GM19035 (cell line): ENCODE measurements around the gene COL23A1.
"Not testable (repeated sequence)": the region's sequence is repeated elsewhere in the genome, so short reads cannot be mapped to it uniquely, and the experiment has no call there.

Experiments
- ATAC-seq: cut with Tn5 transposase; IDR thresholded peaks from one replicate; pipeline ENCODE4 v1.9.1; 2021; ENCODE audit not compliant: unreplicated experiment

Gene COL23A1

DNA sequence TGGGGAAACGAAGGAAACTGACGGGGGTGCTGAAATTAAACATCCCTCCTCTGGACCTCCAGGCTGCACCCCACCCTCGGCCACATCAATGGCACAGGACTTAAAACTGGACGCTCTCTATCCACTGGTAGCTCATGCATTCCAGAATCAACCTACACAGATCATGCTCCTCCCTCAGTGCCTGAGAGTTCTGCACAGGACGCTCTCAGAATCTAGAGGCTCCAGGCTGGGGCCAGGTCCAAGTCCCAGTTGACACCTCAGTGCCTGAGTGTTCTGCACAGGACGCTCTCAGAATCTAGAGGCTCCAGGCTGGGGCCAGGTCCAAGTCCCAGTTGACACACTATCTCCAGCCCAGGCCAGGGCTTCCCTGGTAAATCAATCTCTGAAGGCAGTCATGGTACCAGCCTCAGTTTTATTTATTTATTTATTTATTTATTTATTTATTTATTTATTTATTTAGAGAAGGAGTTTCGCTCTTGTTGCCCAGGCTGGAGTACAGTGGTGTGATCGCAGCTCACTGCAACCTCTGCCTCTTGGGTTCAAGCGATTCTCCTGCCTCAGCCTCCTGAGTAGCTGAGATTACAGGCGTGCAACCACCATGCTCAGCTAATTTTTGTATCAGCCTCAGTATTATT is 103.2 kb downstream of the COL23A1 start:
- not testable (repeated sequence) for ATAC-seq

DNA sequence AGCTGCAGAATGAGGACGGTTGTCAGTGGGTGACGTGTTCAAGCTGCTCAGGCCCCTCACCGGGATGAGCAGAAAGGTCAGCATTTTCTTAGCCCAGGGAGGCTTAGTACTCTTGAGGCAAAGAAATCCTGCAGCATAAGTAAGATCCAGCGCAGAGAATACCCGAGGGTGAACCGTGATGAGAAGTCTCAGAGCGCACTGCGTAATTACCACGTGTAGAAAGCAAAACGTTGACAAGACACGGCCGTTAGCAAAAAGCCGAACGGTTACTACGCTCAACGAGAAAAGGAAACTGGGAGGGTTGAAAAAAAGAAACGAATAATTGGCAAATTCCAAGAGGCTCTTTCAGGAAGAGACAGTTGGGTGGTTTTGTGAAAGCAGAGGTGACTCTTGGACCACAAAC is 104.0 kb downstream of the COL23A1 start:
- no peak for ATAC-seq

DNA sequence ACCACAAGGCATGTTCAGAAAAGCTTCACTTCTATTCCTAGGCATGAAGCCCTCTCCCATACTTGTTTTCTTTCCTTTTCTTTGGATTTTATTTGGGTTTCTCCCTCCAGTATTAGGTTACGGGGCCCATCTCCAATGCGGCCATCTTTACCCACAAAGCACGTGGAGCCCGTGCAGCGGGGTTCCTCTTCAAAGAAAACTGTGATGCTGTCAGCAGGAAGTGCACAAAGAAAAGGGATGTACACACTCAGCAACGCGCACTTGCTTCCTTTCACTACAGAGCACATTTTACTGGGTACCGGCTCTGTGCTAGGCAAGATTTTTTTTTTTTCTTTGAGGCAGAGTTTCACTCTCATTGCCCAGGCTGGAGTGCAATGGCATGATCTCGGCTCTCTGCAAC is 106.6 kb downstream of the COL23A1 start:
- ATAC-seq = no peak

DNA sequence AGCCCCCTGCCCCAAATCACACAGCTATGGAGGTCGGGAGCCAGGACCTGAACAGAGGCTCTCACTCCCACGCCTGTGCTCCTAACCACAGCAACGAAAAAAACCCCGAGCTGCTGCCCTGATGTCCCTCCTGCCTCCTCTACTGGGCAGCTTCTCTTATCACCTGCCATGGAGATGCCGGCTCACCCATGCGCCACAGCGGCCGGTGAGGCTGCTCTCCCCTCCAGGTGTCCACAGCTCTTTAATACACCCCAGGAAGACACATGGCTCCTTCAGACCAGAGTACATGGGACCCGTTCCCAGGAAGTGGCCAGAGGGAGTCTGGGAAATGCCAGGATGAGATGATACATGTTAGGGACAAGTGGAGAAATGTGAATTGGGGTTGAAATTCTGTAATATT is 110.9 kb downstream of the COL23A1 start:
- no peak for ATAC-seq

DNA sequence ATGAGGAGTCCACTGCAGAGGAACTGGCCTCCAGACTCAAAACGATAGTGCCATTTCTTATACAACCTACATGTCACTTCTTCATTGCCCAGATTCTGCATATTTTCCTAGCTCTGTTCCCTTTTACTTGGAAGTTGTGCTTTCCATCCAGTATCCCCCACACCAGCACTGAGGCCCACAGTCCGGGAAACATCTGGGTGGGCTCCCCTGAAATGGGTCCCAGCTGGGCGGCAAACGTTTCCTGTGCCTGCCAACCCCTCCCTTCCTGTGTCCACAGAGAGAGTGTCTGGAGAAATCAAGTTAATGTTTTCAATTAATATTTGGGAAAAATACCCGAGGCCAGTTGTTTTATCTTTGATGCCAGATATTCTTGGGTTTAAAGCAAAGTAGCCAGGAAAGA is 111.8 kb downstream of the COL23A1 start:
- ATAC-seq = no peak

DNA sequence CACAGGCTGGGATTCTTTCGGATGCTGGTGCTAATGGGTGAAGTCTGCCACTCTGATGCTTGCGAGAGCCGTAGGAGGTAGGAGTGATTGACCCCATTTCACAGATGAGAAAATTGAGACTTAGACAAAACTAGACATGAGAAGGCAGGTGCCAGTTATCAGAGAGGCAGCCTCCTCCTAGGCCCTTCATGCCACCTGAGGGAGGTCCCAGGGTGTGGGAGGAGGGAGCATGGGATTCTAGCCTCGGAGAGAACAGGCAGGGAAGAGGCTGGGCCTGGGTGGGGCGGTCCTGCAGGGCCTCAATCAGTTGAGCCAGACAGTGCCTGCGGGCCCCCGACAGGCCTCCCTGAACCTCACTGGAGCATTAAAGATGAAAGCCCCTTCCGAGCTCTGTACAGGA is 112.4 kb downstream of the COL23A1 start:
- ATAC-seq = no peak

DNA sequence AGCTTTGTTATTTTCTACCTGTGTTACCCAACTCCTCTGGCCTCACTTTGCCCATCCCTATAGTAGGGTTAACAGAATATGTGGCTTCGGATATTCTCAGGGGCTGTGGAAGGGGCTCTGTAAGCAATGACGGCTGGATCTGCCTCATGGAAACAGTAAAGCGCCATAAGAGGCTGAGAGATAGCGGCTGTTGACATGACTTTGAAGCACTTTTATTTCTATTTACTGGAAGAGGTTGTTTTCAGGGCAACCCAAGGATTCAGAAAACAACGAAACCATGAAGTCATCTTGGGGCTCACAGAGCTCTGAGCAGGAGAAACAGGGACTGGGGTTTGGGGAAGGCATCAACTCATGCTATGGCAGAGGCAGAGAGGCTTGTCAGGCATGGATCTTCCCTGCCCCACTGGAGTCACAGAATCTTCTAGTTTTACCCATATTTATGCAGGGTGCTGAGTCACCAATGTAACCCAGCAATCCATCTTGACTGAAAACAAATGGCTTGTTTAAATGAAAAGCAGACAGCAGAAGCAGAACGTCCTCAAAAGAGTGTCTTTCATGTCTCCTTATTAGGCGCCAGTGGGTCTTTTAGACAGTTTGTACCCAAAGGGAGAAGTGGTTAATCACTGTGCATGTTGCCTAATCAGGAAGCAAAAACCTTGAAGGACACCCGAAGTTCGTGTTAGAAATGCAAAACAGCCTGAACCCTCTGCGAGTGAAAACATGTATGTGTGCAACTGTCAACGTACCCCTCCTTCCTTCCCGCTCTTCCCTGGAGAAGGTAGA is 113.0 kb downstream of the COL23A1 start:
- no peak for ATAC-seq

DNA sequence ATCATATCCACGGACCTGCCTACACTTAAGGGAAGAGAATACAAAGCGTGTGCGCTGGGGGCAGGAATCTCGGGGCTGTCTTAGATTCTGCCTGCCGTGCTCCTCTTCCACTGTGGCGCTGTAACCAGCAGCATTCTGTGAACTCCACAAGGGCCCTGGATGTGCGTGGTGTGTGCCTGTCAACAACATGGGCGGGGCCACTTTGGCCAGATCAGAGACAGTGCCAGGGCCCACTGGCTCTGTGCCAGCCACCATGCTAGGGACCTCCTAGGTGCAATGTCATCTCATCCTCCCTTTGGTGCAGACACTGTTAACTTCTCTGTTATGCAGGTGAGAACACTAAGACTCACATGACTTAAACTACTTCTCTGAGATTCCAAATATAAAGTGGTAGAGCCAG is 113.7 kb downstream of the COL23A1 start:
- no peak for ATAC-seq

DNA sequence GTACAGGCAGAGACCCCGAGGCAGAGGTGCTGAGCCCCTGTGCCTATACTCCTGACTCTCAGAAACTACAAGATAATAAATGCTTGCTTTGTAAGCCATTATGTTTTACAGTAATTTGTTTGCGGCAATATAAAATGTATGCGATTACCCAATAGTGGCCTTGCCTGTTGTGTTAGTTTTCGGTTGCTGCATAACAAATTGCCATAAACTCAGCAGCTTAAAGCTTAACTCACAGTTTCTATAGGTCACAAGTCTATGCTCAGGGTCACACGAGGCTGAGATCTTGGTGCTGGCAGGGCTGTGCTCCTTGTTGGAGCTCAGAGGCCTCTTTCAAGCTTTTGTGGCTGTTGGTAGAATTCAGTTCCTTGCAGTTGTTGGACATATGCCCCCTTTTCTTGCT is 114.8 kb downstream of the COL23A1 start:
- ATAC-seq = no peak

DNA sequence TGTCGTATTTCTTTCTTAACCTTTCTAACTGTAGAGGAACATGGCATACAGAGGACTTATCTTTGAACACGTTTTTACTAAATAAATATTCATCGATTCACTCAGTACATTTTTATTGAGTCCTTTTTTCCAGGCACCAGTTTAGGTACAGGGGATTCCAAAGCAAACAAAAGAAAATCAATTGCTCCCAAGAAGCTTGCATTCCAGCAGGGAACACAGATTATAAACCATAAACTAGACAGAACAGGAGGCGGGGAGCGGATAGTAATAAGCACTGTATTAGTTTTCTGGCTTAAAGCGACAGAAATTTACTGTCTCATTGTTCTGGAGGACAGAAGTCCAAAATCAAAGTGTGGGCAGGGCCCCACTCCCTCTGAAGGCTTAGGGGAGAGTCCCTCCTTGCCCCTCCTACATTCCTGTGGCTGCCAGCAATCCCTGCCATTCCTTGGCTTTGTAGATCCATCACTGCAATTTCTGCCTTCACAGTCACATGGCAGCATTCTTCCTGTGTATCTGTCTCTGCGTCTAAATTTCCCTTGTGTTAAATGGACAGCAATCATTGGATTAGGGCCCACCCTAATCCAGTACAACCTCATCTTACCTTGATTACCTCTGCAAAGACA is 115.5 kb downstream of the COL23A1 start:
- ATAC-seq = no peak

DNA sequence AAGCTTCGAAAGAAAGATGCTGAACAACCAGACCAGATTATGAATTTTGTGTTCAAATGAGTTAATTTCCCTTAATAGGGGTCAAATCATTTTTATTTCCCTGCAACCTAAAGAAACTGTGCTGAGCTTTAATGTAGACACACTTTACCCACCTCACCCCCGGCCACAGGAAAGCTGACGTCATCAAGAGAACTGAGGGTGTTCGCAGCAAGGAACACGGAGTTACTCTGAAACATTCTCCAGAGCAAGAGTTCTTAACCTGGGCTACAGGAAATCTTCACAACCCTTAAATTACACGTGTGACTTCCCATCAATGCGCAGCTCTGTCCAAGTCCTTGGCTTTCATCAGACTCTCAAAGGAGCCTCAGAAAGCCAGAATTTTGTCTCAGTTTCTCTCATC is 116.3 kb downstream of the COL23A1 start:
- ATAC-seq = no peak

DNA sequence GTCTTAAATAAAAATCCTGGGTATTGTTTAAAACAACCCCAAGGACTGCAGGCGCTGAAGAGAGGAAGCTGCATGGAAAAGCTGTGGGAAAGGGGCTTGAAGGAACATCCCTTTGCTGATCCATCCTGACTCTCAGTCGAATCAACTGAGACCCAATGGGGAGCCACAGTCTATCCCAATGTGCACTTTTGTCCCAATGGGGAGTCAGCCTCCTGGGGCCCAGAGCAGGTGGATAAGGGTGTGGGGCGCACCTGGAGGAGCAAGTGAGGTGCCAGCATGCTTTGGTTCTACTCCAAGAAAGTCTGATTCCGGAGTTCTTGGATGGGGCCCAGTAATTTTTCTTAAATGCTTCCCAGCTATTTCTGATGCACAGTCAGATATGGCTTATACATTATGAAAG is 118.1 kb downstream of the COL23A1 start:
- no peak for ATAC-seq

DNA sequence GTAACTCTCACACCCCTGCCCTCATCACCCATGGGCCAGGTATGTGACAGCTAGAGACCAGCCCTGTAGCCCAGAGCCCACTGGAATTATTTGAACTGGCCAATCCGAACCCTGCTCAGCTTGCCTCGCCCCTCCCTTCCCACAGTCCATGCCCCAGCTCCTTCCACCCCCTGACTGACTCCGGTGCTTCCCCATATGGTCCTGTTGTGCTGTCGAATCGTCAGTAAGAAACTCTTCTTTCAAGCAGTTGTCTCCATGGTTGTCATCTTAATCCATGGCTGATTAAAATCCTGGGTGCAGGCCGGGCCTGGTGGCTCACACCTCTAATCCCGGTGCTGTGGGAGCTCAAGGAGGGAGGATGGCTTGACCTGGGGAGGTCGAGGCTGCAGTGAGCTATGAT is 118.5 kb downstream of the COL23A1 start:
- ATAC-seq = no peak

DNA sequence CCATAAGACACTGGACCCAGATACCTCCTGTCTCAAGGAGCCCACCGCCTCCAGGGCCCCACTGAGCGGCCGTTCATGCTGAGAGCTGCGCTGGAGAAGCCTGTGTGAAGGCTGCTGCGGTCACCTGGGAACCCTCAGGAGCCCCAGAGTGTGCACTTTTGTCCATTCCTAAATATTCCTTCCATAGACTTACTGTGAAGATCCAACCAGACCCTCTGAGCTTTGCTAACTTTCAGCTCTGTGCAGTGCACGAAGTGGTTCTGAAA is 119.5 kb downstream of the COL23A1 start:
- ATAC-seq = no peak

DNA sequence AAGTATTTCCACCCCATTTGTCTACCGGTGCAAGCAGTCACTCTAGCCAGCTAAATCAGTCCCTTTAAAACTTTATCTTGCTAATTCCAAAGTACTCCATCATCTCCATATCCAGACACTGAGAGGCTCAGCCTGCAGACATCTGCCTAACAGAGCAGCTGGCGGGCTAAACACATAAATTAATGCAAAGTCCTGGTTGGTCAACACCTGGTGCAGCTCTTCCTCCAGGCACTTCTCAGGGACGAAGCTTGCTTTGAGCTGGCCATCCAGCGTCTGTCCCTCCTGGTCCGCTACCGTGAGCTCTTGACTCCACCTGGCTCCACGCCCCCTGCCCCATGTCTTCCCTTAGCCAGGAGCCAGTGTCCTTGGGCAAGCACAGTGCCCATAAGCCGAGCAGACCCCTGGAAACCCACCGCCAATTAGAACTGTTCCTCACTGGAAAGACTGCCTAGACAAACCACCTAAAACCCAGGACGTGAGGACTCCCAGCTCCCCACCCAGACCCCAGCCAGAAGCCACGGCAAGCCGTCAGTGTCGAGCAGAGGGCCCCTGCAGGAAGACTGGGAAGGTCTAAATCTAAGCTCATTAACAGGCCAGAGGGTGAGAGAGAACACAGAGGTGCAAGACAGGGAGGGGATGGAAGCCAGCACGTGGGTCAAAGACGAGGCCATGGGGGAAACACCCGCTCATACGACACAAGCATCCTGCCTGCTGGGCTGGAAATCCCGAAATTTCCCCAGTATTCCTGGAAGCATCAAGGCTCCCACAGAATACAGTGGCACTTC is 120.0 kb downstream of the COL23A1 start:
- ATAC-seq = no peak

DNA sequence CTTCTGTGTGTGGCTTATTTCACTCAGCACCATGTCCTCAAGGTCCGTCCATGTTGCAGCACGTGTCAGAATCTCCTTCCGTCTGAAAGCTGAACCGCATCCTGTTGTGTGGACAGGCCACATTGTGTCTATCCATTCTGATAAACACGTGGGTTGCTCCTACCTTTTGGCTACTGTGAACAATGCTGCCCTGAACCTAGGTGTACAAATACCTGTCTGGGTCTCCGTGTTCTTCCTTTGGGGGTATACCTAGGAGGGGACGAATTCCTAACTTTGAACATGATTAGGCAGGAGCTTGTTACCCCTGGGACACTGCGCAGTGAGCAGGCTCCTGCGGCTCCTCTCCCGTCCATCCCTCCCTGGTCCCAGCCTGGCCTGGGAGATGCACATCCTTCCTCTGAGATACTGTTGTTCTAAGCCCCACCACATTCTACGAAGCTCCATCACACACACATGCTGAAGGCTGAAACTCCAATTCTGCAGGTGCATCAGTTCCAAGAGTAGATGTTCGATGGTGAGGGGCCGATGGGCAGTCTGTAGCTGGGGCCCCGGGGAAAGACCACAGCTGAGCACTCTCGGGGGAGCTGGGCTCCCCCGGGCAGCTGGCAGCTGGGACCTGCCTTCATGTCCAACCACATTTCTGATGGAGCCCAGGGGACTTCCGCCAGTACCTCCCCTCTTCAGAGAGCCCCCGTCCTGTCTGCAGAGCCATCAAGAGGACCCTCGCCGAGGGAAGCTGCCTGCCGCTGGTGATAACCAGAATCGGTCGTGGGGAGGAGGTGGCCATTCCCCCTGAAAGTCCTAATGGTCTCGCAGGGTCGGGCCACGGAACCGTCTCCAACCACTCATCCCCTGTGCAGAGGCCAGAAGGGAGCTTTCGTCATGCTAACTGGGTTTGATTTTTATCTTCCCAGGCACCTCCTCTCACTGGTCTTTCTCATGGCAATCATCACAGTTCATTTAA is 120.9 kb downstream of the COL23A1 start:
- ATAC-seq = no peak

DNA sequence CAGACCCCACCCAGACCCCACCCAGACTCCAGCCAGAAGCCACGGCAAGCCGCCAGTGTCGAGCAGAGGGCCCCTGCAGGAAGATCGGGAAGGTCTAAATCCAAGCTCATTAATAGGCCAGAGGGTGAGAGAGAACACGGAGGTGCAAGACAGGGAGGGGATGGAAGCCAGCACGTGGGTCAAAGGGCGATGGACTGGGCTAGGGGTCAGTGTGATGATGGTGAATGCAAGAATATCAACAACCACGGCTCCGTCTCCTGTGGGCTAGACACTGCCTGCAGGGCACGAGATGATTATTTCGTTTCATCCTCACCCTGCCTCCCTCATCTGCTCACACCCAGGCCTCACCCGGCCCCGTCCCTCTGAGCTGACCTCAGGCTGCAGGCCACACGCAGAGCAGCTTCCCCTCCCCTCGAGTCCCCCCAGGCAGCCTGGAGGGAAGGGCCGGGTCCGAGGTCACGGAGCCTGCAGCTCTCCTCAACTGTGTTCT is 122.0 kb downstream of the COL23A1 start:
- ATAC-seq = no peak

DNA sequence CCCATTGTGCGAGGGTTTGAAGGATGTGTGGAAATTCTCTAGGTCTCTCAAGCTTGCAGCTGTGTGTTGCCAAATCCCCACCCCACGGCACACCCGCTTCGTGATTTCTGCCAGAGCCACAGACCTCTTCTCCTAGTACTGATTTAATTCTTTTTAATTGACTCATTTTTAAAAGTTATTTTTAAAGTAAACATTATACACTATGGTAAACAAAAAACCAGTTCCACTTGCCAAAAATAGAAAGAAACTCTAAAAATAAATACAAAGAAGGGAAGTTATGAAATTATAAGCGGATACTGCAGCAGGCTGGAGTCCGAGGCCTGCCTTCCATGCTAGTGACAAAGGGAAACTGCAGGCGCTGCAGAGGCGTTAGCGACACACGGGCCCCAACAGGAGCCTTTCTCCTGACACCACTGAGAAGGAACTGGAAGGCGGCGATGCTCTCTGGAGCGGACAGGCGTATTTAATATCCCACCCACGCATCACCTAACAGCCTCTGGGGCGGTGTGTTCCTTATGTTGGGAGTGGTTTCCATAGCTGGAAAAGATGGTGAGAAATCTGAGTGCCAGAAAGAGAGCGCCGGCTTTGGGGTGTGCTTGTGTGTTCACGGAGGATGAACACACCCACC is 122.5 kb downstream of the COL23A1 start:
- no peak for ATAC-seq

DNA sequence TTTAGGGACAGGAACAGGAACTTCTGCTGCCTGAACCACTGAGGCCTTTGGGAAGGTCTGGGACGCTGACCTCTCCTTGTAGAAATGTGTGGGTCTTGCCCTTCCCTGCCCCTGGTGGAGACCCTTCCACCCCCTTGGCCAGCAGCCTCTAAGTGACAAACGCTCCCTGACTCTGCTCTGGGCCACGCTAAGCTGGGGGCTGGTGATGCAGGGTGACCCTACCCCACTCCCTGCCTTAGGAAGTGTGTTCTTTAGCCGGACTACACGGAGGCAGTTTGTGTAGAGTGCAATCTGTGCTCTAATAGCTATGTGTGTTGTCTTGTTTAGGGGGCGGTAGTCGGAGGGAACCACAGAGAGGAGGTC is 123.0 kb downstream of the COL23A1 start:
- ATAC-seq = no peak

DNA sequence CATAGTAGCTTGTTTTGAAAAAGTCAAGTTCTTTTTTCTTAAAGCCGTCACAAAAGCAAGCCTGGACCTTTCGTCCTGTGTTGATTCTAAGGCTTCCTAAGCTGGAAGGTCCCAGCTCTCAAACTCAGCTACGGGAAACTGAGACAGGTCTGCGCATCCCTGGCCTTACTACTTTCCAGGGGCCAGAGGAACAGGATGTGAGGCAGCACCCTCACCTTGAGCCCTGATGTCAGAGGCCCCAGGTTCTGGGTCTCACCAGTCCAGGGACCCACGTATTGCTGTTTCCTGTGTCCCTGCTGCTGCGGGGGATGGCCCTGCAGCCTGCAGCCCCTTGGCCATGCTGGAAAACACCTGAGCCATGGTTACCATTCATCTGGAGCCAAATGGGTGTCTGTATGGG is 123.9 kb downstream of the COL23A1 start:
- no peak for ATAC-seq
